ENCODE data around the gene DLK1. TPM values are rescaled to one million over a fixed set of nuclear protein-coding genes. Genes with fewer than 3 reads are reported as not detected.

Gene DLK1
- total and polyA plus RNA-seq, 8 donors = 0.05 to 24.6 (median 3.5) TPM; not detected in 4

GRCh38 chr14:100786576-100787219 is 60.0 kb downstream of the DLK1 start:
- no peaks in the 10 kb centered on the region for H3K9me3 ChIP-seq
- H3K27ac ChIP-seq = no peak overlapping the region
- TF ChIP-seq EP300 (IDR thresholded peaks at IDR 0.05) (no peak), POLR2AphosphoS5 (IDR thresholded peaks at IDR 0.05) (no peak), CTCF (IDR thresholded peaks at IDR 0.05) (no peak), POLR2A (IDR thresholded peaks at IDR 0.05) (no peak)
- peaks cover 0 to 36% (median 3%) of the 10 kb centered on the region in 3 donors for H3K27me3 ChIP-seq
- H3K4me1 ChIP-seq = no peaks in the 10 kb centered on the region
- WGBS, 5 donors = 74 to 80% (median 76%) methylated on average over 11 of the region's 11 CpGs
- H3K4me3 ChIP-seq = no peak overlapping the region
- intact Hi-C loops (cut with DNase I; ENCODE audit: low total_unique reads) = no loop called here
- DNase-seq = no peak
- no peaks in the 10 kb centered on the region for H3K36me3 ChIP-seq

- H3K36me3 ChIP-seq = no peaks in the 10 kb centered on the region
- H3K27ac ChIP-seq = no peak overlapping the region
- H3K27me3 ChIP-seq = peaks cover 0 to 45% (median 11%) of the 10 kb centered on the region in 3 donors
- no peaks in the 10 kb centered on the region for H3K4me1 ChIP-seq
- no peaks in the 10 kb centered on the region for H3K9me3 ChIP-seq
- TF ChIP-seq POLR2AphosphoS5 (IDR thresholded peaks at IDR 0.05) = no peak
- TF ChIP-seq POLR2A (IDR thresholded peaks at IDR 0.05) = no peak
- TF ChIP-seq CTCF (IDR thresholded peaks at IDR 0.05) = no peak
- no peak for TF ChIP-seq EP300 (IDR thresholded peaks at IDR 0.05)
- intact Hi-C loops (cut with DNase I; ENCODE audit: low total_unique reads) = no loop called here
- no peak overlapping the region for H3K4me3 ChIP-seq
- 87 to 92% (median 89%) methylated on average over 14 of the region's 14 CpGs for WGBS, 5 donors
- no peak for DNase-seq
Observed at GRCh38 chr14:100787659-100788058, 61.0 kb downstream of the DLK1 start.

Other genes with a start within 250 kb of the DLK1 start
- 1 to 10 TPM in 1 of 5 donors, not detected in 4; 1.1 TPM for gene BEGAIN, start 139.5 kb upstream of the DLK1 start, total RNA-seq
- under 1 TPM; 0.31 to 0.92 (median 0.75) TPM for gene BEGAIN, start 139.5 kb upstream of the DLK1 start, polyA plus RNA-seq
- gene MEG3, start 99.2 kb downstream of the DLK1 start, total RNA-seq = 100 to 1,000 TPM in 3 of 5 donors, 10 to 100 TPM in 2; 26.4 to 390 (median 124) TPM
- 100 to 1,000 TPM in 1 of 3 donors, 10 to 100 TPM in 2; 13.4 to 131 (median 30.6) TPM for gene MEG3, start 99.2 kb downstream of the DLK1 start, polyA plus RNA-seq
- gene RTL1, start 176.8 kb downstream of the DLK1 start, total RNA-seq = not detected
- not detected for gene RTL1, start 176.8 kb downstream of the DLK1 start, polyA plus RNA-seq